GM11168 (cell line): ENCODE measurements around the gene CMYA5.

Experiments
- in situ Hi-C: fragments of 300-500 bp; cut with MboI; formaldehyde crosslinking; loops from one replicate; pipeline ENCODE4 v1.12.0; 2022; ENCODE audit warnings: low sequenced_read_pairs; ENCODE audit not compliant: unreplicated experiment

CMYA5 gene

DNA sequence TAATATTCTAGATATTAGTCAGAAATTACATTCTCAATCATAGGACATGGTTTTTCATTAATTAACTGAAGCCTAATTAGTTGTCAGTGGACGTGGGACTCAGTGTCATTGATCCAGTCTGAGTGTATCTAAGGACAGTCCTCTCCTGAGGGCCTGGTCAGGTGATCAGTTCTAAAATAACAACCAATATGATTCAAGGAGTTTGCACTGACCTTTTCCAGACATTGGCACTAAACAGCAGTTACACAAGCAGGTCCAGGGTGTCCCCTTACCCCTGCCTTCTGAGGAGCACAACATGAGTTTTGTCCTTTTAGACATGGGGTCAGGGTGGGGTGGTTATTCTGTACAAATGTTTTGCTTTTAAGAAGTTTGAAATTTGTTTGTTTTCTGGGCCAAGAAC lies 97.8 kb downstream of the CMYA5 start:
- in situ Hi-C loops = no loop called here

DNA sequence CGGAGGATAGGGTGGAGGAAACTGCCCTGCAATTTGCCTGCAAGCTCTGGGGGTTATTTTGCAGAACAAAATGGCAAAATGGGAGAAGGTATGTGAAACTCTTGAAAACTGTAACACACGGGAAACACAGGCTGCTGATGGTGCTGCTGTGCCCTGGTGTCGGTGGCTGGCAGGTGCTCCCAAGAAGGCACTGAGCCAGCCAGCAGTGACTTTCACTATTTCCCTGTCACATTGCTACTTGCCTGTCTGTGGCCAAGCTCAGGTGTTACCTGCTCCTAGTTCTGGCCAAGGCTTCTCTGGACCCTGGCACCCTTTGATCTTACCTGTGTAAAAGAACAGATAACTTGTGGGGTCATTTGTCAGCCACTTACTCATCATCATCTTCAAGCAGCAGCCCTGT lies 102.2 kb downstream of the CMYA5 start:
- in situ Hi-C loops = no loop called here

DNA sequence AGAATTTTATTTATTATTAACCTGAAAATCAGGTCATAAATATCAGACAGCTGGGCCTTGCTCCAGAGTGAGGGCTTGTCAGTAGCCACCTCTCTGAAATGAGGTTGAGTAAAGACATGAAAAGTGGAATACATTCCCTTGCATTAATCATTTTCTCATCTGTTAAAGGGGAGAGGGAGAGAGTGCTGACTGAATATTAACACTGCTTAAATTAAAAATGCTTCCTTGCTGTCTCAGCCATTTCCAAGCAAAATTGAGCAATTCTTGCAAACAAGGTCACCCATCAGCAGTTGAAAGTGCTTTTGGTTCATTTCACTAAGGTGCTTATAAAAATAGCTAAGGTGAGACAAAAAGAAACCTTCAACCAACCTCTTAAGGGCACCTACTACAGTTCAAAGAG lies 102.8 kb downstream of the CMYA5 start:
- in situ Hi-C loops = no loop called here

DNA sequence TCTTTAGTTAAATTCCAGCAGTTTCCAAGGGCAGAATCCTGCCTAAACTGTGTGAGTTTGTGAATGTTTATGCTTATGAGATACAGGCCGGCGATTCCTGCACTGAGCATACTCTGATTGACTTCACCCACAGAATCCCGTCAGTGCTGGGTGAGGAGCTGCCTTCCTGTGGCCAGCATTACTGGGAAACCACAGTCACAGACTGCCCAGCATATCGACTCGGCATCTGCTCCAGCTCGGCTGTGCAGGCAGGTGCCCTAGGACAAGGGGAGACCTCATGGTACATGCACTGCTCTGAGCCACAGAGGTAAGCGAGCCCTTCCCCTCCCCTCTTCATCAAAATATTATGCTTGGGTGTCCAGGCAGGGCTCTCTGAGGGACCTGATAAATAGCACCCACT lies 103.7 kb downstream of the CMYA5 start:
- in situ Hi-C loops = no loop called here

DNA sequence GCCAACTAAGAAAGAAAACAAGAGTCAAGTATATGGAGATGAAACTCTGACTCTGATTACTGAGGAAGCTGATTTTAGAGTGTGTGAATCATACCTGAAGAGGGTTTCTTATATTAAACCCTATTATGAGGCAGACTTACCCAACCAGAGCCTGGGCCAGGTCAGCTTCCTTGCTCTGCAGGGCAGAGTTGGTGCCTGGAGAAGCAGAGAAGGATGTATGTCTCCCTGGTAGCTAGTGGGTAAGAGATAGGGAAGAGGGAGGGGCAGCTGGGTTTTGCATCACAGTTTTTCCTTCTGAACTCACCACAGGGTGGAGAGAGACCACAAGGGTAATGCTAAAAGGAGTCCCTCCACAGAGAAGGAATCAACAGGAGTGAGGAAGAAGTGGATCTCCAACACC lies 104.1 kb downstream of the CMYA5 start:
- in situ Hi-C loops = no loop called here

DNA sequence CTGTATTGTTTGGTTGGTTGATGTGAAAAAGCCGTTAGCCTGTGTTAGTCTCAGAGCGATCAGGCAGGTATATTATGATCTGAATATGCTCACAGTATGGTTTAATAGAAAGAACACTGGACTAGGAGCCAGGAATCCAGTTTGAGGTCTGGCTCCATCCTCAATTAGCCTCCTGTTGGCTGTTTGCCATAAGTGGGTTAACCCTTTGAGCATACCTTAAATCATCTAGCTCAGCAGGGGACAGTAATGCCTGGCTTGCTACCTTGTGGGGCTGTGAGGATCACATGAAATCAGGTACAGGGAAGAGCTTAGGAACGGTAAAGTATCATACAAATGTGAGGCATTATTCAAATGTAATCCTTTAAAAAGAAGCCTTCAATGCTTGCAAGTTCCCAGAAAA lies 104.7 kb downstream of the CMYA5 start:
- in situ Hi-C loops = no loop called here

DNA sequence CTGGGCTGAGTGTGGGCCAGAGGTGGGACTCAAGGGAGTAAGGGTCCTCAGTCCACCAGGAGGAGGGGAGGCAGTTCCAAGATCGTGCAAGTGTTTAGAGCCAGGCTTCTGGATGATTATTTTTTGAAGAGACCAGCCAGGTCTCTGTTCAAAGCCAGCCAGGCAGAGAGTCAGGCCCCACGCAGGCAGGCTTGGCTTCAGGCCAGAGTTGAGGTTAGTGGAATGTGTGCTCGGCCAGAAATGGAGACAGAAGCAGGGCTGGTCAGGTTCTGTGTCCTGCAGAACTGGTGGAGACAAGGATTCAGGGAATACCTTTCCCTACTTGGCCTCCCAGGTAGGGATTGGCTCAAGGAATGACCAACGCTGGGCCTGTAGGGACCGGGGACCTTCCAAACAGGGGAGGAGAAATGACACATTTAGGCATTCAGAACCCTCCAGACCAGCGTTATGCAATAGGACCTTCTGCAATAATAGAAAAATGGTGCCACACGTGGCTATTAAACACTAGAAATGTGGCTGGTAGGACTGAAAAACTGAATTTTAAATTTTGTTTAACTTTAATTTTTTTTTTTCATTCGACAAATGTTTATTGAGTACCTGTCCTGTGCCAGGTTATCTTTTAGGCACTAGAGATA lies 106.2 kb downstream of the CMYA5 start:
- in situ Hi-C loops = no loop called here

DNA sequence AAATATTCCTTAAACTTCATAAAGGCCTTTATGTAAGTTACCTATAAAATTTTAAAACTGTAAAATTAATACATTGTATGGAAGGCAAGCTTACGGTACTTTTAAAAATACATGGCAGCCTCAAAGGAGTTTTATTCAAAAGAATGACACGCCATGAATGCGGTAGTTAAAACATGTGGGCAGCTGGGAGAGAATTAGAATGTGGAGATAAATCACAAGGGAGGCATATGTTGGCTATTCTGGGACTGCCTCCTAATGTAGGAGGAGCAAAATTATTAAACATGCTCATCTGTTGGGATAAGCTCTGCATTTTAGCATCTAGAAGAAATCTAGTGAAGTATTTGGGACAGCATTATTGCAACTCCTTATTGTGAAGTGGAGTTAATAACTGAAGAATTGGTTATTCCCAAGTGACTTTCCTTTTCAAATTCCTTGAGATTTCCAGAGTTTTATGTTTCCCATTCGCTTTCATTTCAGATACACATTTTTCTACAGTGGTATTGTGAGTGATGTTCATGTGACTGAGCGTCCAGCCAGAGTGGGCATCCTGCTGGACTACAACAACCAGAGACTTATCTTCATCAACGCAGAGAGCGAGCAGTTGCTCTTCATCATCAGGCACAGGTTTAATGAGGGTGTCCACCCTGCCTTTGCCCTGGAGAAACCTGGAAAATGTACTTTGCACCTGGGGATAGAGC lies 109.4 kb downstream of the CMYA5 start:
- in situ Hi-C loops = no loop called here

DNA sequence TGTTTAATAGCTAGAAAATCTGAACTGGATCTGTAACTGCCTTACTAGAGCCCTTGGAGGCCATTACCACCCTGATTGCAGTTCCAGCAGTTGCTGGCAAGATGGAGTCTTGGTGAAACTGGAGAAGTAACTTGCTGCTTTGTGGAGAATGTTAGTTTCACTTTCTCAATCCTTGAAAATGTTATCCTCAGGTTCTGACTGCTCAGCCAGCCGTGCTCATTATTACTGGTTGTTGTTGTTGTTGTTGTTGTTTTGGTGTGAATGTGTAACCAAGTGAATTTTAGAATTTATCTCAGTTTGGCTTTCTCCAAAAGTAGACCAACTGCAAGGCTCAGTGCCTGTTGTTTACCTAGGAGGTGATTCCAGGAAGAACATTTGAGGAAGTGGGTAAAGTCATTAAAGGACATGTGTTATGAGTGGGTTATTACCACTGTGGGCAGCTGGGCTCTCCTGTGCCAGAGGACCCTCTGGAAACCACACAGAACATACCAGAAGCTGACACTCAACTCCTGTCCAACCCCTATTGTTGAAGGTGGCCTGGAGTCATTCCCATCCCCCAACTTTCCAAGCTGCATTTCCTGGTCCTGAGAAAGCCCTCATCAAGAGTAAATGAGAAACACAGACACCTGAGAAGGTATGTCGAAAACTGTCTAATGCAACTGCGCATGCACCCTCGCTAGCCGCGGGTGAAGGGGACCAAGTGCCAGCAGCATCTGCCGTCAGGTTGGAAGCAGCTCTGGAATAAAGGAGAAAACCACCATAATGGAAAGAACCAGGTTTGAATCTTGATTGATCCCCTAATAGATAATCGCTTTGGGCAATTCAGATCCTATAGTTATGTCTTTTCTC lies 111.6 kb downstream of the CMYA5 start:
- in situ Hi-C loops = no loop called here

DNA sequence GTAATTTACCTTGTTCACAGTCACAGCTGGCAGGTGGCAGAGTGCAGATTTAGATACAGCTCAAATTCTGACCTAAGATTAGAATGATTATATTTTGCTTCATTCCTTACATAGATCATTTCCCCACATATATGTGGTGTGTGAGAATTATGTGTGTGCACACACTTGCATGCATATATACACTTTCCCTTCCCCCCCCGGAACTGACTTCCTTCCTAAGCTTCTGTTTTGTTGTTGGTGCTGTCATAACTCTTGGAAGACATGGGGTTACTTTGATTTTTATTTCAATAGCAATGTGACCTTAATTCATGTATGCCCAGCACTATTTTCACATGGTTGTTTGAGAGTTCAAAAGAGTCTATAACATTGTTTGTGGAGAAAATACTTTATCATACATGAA lies 112.8 kb downstream of the CMYA5 start:
- in situ Hi-C loops = no loop called here

DNA sequence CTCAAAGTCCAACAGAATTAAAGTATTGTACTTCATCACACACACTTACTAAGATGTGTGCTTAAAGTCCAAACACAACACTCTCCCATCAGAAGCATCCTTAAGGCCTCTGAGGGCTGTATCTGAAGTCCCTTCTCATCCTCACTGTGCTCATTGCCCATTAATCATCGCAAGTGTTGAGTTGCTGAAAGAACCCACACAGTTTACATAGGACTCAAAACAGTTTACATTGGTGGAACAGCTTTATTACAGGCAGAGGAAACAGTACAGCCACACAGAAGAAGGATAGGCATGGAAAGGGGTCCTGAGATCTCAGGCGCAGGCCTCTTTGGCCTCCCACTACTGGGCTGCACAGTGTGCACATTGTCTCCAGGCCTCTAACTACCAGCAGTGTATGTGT lies 113.4 kb downstream of the CMYA5 start:
- in situ Hi-C loops = no loop called here

DNA sequence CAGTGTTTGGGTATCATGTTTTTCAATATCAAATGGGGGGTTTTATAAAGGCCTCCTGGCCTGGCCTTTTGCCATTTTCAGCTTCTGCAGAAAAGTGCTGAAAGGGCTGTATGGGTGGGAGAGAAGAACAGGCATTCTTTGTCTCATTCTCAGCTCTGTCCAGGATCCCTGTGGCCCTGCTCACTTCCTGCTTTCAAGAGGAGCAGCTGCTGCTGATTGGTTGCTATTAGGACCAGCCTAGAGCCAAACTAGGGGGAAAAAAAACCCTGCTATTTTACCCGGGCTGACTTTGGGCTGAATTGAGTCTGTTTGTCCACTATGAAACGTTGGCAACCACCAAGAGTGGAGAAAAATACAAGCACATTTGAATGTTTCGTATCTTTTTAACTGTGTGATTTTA lies 117.1 kb downstream of the CMYA5 start:
- in situ Hi-C loops = no loop called here

DNA sequence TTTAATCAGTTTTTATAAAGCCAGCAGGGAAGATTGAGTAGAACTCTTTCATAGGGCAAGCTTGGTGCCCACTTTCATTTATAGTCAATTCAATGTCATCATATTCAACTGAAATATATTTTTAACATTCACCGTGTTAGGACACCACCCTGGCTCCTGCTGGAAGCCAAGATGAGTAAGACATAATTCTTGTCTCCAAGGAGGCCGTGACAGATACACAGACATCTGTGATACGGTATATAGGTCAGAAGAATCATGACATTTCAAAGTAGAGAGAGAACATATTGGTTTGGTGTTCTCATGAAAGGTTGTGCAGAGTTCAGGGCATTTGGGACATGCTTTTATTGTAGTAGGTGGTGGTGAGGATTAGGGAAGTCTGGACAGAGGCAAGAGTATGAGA lies 120.1 kb downstream of the CMYA5 start:
- in situ Hi-C loops = no loop called here

DNA sequence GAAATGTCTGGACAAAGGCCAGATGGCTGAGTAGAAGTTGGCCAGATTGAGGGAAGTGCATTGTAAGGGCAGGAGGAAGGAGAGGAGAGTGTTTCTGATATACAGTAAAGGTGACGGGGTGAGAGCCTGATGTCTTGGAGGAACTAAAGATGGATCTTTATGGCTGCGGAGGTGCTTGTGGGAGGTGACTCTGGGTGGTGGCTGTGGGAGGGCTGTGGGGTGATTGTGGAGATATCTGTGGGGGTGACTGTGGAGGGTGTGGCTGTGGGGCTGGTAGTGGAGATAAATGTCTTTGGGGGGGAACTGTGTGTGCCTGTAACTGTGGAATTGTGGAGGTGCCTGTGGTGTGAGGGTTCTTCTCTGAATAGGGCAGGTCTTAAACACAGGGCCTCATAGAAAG lies 121.4 kb downstream of the CMYA5 start:
- in situ Hi-C loops = no loop called here

DNA sequence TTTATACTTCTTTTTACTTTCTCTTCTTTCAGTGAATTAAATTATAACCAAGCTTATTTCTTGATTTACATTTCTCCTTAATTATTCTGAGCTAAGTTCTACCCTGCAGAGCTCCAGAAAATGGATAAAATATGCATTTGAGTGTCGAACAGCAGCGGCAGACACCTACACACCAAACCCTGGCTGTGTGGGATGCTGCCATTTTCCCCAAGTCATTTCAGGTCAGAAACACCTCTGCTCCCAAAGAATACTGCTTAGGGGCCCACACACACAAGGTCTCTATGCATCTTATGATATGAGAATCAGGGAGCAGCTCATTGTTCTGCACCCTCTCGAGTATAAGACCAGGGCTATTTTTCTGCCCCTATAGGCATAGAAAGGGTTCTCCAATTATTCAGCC lies 122.3 kb downstream of the CMYA5 start:
- in situ Hi-C loops = no loop called here

DNA sequence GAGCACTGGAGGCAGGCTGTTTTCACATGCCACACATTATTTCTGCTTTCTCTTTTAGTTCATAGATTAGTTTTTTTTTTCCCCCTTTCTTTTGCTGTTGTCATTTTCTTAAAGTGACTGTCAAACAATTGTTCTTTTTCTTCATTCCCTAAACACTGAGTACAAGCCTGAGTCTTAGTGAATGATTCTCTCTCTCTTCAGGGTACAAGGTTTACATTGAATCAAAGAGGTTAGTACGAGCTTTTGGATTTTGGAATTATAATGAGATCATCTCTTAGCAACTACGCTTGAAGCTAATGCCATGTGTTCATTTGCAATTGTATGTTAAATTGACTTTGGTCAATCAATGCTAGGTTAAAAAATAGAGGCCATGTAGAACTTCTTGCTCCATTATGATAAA lies 125.1 kb downstream of the CMYA5 start:
- in situ Hi-C loops = no loop called here

DNA sequence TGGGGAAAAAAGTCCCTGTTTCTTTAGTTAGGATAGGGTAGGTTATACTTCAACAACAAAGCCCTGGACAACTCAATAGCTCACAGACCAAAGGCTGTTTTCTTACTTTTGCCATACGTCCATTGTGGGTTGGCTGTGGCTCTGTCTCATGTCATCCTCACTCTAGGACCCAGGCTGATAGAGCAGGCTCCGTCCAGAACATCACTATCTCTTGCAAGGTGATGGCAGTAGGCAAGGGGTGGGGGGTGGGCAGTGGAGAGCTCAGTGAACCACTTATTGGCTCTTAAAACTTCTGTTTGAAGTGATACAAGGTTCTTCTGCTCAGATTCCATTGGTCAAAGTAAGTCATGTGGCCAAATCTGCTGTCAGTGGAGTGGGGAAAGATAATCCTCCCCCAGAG lies 126.4 kb downstream of the CMYA5 start:
- in situ Hi-C loops = no loop called here

DNA sequence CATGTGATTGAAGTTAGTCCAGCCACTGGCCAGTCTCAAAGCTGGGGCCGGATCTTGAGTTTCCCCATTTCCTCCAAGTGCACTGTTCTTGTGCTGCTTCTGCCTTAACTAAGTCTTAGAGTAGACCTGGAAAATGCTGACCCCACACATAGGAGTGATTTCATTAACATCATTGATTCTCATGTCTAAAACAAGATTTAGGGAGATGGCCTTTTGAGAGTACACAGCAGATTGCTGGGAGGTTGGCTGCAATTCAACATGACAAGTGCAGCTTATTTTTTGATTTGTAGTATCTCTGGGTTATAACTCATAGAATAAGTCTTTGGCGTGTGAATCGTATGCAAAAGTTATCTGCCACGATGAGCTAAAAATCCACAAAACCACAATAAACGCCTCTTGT lies 131.0 kb downstream of the CMYA5 start:
- in situ Hi-C loops = no loop called here

DNA sequence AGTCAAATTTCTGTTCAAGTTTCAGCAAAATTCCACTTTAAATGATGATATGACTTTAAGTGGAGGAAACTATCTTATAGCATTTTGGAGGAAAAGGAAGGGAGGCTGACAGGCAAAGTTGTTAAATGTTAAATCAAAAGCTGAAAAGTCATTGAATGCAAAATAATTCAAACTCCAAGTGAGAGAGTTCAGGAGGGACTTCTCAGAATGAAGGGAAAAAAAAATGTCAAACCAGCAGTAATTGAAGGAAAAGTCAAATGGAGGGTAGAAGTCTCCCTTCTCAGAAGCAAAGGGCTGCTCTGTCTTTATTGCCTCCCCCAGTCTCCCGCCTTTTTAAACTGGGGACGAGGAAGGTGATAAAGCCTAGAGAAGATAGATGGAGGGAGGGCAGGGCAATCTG lies 134.8 kb downstream of the CMYA5 start:
- in situ Hi-C loops = no loop called here

DNA sequence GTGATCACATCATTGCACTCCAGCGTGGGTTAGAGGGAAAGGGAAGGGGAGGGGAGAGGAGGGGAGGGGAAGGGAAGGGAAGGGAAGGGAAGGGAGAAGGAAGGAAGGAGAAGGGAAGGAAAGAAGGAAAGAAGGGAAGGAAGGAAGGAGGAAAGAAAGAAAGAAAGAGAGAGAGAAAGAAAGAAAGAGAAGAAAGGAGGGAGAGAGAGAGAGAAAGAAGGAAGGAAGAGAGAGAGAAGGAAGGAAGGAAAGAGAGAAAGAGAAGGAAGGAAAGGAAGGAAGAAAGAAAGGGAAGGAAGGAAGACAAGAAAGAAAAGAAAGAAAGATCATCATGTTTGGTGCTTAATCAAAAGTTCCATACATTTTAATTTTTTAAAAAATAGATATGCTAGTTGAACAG lies 136.2 kb downstream of the CMYA5 start:
- in situ Hi-C loops = no loop called here

DNA sequence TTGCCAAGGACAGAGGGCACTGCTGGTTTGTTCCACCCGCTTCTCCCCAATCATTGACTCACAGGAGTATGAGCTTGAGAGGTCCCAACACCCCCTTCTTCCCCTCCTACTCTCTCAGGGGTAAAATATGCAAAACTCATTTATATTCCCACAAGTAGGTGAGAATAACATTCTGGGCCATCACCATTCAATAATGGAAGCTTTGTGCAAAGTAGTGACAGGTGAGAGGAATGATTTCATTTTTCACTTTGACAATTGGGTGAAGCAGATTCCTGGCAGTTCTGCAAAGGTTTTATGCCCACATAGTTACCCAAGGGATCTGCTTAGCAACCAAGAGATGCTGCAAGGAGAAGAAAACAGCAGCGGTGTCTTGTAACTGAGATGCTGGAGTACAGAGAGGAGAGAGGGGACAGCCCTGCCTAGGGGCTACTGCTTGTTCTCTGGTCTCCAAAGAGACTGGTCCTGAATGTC lies 137.6 kb downstream of the CMYA5 start:
- in situ Hi-C loops = no loop called here
